ENCODE results near the gene RECK. TPM values are rescaled to one million over a fixed set of nuclear protein-coding genes. Genes with fewer than 3 reads are reported as not detected.
"Not testable (repeated sequence)": the region's sequence is repeated elsewhere in the genome, so short reads cannot be mapped to it uniquely, and the experiment has no call there.

Gene RECK
- total and polyA plus RNA-seq, 2 experiments from 2014 or later: 8.5 to 11.1 TPM

DNA sequence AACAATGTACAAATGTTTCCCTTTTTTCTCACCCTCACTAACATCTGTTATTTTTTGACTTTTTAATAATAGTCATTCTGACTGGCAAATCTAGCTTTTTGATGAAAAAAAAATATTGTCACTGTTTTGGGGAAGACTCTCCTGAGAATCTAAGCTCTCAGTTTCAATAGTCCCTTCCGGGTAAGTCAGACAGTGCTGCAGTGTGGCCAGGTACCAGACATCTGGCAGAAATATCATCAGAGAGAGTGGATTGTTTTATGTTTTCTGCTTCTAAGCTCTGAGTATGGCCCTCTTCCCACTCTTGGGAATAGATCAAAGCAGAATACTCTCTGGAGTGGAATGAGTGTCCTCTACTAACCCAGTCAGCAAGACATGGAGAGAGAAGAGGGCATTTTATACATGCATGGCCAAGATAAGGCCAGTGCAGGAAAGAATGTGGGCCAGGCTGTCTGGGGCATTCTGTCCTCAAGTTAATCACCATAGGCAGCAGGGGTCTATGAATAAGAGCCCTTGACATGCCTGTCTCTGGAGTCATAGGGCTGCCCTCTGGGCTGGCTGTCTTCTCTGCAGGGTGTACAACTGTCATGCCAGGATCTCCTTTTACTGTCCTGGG is 40.2 kb upstream of the RECK start:
- Histone ChIP-seq H3K36me3 (no peaks in the 10 kb centered on the region), H3K4me1 (ENCODE audit: low read depth) (peaks cover 4% of the 10 kb centered on the region), H3K27me3 (no peaks in the 10 kb centered on the region), H3K4me3 (no peak overlapping the region), H3K27ac (peak overlapping the region; percentile 42), H3K9me3 (ENCODE audit: low read depth) (no peaks in the 10 kb centered on the region)
- peak; percentile 36 for DNase-seq (ENCODE audit: low read depth in 1 of 2, low spot score in 1 of 2)
- TF ChIP-seq, protein P1, sequence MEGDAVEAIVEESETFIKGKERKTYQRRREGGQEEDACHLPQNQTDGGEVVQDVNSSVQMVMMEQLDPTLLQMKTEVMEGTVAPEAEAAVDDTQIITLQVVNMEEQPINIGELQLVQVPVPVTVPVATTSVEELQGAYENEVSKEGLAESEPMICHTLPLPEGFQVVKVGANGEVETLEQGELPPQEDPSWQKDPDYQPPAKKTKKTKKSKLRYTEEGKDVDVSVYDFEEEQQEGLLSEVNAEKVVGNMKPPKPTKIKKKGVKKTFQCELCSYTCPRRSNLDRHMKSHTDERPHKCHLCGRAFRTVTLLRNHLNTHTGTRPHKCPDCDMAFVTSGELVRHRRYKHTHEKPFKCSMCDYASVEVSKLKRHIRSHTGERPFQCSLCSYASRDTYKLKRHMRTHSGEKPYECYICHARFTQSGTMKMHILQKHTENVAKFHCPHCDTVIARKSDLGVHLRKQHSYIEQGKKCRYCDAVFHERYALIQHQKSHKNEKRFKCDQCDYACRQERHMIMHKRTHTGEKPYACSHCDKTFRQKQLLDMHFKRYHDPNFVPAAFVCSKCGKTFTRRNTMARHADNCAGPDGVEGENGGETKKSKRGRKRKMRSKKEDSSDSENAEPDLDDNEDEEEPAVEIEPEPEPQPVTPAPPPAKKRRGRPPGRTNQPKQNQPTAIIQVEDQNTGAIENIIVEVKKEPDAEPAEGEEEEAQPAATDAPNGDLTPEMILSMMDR (IDR thresholded peaks at IDR 0.05; ENCODE audit: low read depth, low read length): no peak

DNA sequence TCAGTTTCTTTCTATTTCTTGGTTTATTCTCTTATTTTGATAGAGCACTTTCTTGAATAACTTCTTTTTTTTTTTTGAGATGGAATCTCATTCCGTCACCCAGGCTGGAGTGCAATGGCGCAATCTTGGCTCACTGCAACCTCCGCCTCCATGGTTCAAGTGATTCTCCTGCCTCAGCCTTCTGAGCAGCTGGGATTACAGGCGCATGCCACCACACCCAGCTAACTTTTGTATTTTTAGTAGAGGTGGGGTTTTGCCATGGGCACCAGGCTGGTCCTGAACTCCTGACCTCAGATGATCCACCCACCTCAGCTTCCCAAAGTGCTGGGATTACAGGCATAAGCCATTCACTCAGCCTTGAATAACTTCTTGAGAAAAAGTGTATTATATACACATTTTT is 39.7 kb upstream of the RECK start:
- not testable (repeated sequence) for H3K4me1 ChIP-seq (ENCODE audit: low read depth); H3K27ac ChIP-seq

GRCh38 chr9:35998333-35998732 is 38.4 kb upstream of the RECK start:
- TF ChIP-seq, protein P1 (IDR thresholded peaks at IDR 0.05; ENCODE audit: low read depth, low read length): no peak
- Histone ChIP-seq H3K27me3 (peaks cover 9% of the 10 kb centered on the region), H3K36me3 (no peaks in the 10 kb centered on the region), H3K27ac (no peak overlapping the region), H3K4me1 (ENCODE audit: low read depth) (peaks cover 4% of the 10 kb centered on the region), H3K9me3 (ENCODE audit: low read depth) (no peaks in the 10 kb centered on the region), H3K4me3 (no peak overlapping the region)
- DNase-seq (ENCODE audit: low read depth in 1 of 2, low spot score in 1 of 2): no peak

More for the DNA sequence above, 39.7 kb upstream of the RECK start:
- H3K36me3 ChIP-seq; H3K4me3 ChIP-seq; H3K27me3 ChIP-seq; DNase-seq (ENCODE audit: low read depth in 1 of 2, low spot score in 1 of 2); H3K9me3 ChIP-seq (ENCODE audit: low read depth): not testable (repeated sequence)

DNA sequence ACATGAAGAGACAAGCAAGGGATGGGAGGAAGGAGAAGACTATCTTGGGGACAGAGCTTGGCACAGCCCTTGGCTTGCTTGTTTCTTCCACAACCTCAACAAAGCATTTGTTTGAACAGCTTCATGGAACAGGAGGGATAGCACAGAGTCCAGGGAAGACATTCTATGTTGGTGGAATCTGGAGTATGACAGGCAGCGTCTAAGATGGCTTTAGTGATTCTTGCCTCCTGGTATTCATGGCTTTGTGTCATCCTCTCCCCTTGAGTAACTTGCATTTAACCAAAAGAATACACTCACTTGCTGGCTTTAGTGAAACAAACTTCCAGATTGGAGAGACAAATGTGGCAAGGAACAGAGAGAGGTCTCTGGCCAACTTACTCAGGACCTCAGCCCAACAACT is 30.8 kb upstream of the RECK start:
- DNase-seq (ENCODE audit: low read depth in 1 of 2, low spot score in 1 of 2): no peak
- peaks cover 51% of the 10 kb centered on the region for H3K27me3 ChIP-seq
- no peak overlapping the region for H3K4me3 ChIP-seq
- H3K9me3 ChIP-seq (ENCODE audit: low read depth): no peaks in the 10 kb centered on the region
- H3K27ac ChIP-seq: no peak overlapping the region
- TF ChIP-seq, protein P1 (IDR thresholded peaks at IDR 0.05; ENCODE audit: low read depth, low read length): no peak
- H3K36me3 ChIP-seq: no peaks in the 10 kb centered on the region
- H3K4me1 ChIP-seq (ENCODE audit: low read depth): no peaks in the 10 kb centered on the region

GRCh38 chr9:36006549-36007315 is 30.0 kb upstream of the RECK start:
- TF ChIP-seq, protein P1 (IDR thresholded peaks at IDR 0.05; ENCODE audit: low read depth, low read length): no peak
- peaks cover 59% of the 10 kb centered on the region for H3K27me3 ChIP-seq

DNA sequence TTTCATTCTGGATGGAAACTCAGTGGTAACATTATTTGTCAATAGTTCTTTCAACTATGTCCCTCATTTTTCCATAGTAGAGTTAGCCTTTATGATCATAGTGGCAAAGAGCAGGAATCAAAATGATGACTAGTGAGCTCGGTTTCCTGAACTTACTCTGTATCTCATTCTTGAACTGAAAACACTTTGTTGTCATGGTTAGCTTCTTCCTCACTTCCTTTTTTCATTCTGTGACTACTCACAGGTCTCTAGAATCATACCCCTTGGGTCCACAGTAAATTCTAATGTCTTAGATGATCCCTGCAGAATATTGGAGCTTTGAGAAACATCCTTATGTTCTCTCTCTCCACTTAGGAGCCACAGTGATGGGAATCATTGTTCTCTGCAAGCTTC is 29.4 kb upstream of the RECK start:
- H3K4me1 ChIP-seq (ENCODE audit: low read depth): no peaks in the 10 kb centered on the region
- no peak overlapping the region for H3K4me3 ChIP-seq
- peaks cover 59% of the 10 kb centered on the region for H3K27me3 ChIP-seq
- H3K27ac ChIP-seq: no peak overlapping the region
- H3K9me3 ChIP-seq (ENCODE audit: low read depth): no peaks in the 10 kb centered on the region
- TF ChIP-seq, protein P1 (IDR thresholded peaks at IDR 0.05; ENCODE audit: low read depth, low read length): no peak
- H3K36me3 ChIP-seq: no peaks in the 10 kb centered on the region
- no peak for DNase-seq (ENCODE audit: low read depth in 1 of 2, low spot score in 1 of 2)

More at GRCh38 chr9:36006549-36007315, 30.0 kb upstream of the RECK start:
- Histone ChIP-seq H3K9me3 (ENCODE audit: low read depth) (no peaks in the 10 kb centered on the region), H3K36me3 (no peaks in the 10 kb centered on the region), H3K4me3 (no peak overlapping the region), H3K4me1 (ENCODE audit: low read depth) (no peaks in the 10 kb centered on the region), H3K27ac (no peak overlapping the region)
- no peak for DNase-seq (ENCODE audit: low read depth in 1 of 2, low spot score in 1 of 2)

All from cardiac muscle cell (in vitro differentiated cells and primary cell).